ENCODE results near the gene PRDM9. TPM values are rescaled to one million over a fixed set of nuclear protein-coding genes. Genes with fewer than 3 reads are reported as not detected.
"Not testable (repeated sequence)": the region's sequence is repeated elsewhere in the genome, so short reads cannot be mapped to it uniquely, and the experiment has no call there.

Gene PRDM9
- not detected in 2 replicates for total RNA-seq (2014; rRNA removed; shearing (Covaris generic))
- not detected in 2 replicates for polyA plus RNA-seq (2014; cell fraction: nucleus; rRNA removed)

DNA sequence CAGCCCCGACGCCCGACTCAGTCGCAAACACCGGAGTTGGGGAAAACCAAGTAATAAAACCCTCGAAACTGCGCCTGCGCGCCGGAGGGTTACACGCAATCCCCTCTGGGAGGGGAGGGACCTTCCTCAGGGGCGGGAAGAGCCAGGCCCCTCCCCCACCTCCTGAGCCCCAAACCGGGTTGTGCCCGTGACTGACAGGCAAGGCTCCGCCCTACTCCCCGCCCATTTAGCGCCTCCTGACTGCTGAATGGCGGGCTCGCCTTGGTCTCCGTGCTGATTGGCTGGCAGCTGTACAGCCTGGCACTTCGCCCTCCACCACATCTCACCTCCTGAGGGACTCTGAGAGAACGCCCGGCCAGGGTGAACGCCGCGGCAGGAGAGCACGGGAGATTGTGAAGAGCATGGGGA, at the start of gene PRDM9:
PRDM9 (plus strand) TSS at position 332 of the 408 bp plus-strand sequence. CDS start 1,425 bp downstream, outside the sequence.
- no peak for DNase-seq (ENCODE audit: extremely low read depth, low read depth)

DNA sequence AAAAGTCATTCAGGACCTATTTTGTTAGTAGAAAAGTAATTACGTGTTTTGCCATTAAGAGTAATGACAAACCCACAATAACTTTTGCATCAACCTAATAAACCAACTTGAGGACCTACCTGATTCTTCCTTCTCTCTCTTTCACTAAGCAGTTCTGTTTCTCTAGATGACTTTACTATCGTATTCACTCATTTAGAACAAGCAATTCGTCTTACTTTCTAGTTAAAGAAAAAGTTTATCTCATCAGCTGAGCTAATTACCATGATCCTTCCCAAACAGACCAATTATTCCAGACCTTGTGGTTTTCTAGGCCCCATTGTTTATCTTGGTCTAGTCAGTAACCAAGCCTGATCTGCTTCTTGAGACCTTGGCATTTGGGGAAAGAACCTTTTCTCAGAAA, 49.6 kb upstream of the PRDM9 start:
- no peak for DNase-seq (ENCODE audit: extremely low read depth, low read depth)

DNA sequence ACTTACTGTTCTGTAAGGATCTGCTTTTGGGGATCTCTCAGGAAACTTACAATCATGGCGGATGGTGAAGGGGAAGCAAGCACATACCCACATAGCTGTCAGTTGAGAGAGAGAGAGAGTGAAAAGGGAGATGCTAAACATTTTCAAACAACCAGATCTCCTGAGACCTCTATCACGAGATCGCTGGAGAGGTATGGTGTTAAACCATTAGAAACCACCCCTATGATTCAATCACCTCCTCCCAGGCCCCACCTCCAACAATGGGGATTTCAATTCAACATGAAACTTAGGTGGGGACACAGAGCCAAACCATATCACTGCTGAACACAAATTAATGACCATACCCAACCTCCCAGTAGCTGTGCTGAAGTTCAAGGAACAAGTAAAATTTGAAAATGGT, 48.2 kb upstream of the PRDM9 start:
- DNase-seq (ENCODE audit: extremely low read depth, low read depth) = no peak

DNA sequence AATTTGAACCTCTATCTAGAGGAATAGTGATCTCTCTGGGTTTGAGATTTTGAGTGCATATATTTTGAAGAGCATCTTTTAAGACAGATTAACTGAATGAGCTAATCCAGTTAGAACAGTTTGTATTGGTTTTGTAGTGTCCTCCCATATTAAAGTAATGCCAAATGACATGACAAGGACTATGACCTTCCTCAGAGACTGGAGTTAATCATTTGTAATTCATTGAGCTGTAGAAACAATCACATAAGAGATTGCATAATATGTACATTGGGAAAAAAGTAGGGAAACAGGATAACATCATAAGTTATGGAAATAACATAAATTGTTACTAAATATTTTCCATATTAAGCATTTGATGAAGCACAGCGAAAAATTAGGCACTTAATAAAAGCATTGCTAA, 45.8 kb upstream of the PRDM9 start:
- no peak for DNase-seq (ENCODE audit: extremely low read depth, low read depth)

DNA sequence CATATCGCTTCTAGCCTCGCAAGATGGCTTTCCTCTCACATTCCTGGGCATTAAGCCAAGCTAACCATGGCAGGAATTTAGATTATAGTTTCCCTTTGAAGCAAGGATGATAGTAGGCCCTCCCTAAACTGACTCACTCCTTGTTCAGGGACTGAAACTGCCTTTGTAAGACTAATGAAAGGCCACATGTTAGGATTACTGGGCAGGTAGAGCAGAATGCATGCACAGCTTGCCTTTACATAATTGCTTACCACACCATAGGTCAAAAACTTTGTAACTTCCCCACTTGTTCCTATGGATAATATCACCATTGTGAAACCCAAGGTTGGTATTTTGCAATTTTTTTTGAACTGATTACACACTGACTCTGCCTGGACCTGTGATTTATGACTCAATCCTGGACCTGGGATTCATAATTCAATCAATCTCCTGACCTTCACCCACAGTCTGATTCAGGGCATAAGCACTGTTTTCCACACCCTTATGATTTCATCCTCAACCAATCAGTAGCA, 41.0 kb upstream of the PRDM9 start:
- no peak for DNase-seq (ENCODE audit: extremely low read depth, low read depth)

DNA sequence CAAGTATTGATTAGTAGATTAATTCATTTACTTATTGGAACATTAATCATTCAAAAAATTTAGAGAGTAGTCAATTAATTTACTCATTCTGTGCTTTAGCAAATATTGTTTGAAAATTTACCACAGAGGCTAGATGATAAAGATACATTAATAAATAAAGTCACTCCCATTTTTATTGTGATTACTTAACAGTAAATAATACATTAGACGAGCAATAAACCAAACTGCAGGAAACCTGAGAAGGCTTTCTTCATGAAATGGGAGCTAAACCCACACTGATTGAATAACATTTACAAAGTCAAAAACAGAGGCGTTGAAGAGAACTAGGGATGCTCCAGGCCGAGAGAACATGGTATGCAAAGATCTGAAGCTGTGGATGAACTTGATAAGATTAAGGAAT, 38.8 kb upstream of the PRDM9 start:
- DNase-seq (ENCODE audit: extremely low read depth, low read depth) = no peak

DNA sequence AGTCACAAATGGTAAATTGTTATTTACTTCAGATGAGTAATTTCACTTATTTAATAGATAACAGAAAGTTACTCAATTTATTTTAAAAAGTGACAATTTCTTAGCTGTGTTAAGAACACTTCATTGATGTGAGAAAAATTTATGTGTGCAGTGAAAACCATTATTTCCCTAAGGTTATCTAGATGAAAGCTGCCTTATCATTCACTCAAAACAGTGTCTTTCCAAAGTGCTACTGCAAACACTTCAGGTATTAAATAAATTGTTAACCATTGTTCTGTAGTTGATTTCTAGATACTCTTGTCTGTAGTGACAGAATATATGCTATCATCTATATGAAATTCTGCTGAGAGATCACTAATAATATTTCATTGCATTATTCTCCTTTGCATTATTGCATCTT, 33.5 kb upstream of the PRDM9 start:
- no peak for DNase-seq (ENCODE audit: extremely low read depth, low read depth)

DNA sequence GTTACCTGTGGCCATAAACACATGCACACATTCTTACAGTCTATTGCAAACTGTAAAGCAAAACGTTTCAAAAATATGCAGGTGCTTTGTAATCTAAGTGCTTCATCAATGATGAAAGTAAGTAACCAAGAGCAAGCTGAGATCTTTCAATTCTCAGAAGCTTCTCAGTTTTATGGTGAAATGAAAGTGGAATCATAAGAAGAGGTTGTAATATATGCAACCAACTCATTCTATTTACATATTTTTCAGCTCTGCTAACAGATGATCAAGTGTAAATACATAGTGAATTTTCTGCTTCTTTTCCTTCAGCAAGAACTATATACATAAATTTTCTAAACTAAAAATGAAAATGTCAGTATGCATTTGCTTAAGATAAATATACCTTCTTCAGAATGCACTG, 33.1 kb upstream of the PRDM9 start:
- DNase-seq (ENCODE audit: extremely low read depth, low read depth) = no peak

DNA sequence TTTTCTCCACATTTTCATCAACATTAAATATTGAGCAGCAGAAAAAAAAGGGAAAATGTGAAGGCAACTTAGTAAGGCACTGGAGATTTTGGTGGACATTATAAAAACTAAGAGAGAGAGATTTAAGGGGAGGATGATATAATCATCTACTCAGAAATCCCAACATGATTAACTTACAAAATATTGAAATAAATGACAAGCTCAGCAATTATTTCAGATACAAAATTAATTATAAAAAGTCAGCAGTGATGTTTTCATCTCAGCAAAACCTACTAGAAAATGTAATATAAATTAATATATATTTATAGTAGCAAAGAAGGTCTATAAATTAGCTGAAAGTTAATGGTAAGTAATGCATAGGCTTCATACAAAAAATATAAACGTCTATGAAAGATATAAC, 30.8 kb upstream of the PRDM9 start:
- DNase-seq (ENCODE audit: extremely low read depth, low read depth) = no peak

DNA sequence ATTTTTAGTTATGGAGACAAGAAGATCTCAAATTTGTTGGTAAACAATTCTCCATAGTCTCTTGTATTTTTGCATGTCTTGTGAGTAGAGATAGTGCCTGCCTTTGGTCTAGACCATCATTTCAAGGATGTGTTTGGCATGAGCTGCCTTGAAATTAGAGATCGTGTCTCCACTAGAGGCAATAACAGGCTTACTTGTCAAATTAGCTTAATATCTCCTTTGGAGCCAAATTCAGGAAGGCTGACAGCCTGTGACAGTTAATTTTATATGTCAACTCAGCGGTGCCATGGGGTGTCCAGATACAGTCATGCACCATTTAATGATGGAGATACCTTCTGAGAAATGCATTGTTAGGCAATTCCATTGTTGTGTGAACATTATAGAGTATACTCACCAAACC, 24.8 kb upstream of the PRDM9 start:
- no peak for DNase-seq (ENCODE audit: extremely low read depth, low read depth)

DNA sequence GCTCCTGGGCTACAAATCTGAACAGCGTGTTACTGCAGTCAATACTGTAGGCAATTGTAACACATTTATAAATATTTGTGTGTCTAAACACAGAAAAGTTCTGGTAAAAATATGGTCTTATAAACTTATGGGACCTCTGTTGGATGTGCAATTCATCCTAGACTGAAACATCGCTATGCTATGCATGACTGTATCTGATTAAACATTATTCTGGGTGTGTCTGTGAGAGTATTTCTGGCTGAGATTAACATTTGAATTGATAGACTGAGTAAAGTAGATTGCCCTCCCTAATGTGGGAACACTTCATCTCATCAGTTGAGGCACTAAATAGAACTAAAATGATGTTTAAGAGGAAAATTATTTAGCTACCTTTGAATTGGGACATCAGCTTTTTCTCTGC, 24.3 kb upstream of the PRDM9 start:
- DNase-seq (ENCODE audit: extremely low read depth, low read depth) = no peak

DNA sequence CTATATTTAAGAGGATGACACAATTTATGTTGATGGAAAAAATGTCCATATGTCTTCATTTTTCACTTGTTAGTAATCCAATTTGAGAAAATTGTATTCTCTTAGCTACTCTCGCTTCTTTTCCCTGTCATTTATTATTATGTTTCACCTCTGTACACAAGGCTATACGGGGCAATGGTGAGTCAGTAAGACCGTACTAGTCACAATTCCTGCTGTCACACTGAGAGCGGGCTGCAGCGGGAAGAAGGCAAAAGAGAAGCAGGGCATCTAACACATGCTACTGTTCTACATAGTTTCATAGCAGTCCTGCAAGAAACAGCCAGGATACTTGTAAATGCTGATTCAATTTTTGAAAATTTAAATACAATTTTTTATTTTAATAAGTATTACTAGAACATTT, 23.3 kb upstream of the PRDM9 start:
- DNase-seq (ENCODE audit: extremely low read depth, low read depth) = no peak

DNA sequence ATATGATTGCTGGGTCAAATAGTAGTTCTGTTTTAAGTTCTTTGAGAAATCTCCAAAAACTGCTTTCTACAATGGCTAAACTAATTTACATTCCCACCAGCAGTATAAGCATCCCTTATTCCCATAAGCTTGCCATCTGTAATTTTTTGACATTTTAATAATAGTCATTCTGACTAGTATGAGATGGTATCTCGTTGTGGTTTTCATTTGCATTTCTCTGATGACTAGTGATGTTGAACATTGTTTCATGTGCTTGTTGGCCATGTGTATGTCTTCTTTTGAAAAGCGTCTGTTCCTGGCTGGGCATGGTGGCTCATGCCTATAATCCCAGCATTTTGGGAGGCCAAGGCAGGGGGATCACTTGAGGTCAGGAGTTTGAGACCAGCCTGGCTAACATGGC, 21.2 kb upstream of the PRDM9 start:
- DNase-seq (ENCODE audit: extremely low read depth, low read depth) = not testable (repeated sequence)

DNA sequence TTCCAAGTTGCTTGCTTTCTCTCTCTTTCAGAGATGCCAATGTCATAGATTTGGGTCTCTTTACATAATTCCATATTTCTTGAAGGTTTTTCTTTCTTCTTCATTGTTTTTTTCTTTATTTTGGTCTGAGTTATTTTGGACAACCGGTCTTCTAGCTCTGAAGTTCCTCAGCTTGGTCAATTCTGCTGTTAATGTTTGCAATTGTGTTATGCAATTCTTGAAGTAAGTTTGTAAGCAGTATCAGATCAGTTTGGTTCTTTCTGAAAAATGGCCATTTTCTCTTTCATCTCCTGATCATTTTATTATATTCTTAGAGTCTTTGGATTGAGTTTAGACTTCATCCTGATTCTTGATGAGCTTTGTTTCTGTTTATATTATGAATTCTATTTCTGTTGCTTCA, 16.4 kb upstream of the PRDM9 start:
- no peak for DNase-seq (ENCODE audit: extremely low read depth, low read depth)

DNA sequence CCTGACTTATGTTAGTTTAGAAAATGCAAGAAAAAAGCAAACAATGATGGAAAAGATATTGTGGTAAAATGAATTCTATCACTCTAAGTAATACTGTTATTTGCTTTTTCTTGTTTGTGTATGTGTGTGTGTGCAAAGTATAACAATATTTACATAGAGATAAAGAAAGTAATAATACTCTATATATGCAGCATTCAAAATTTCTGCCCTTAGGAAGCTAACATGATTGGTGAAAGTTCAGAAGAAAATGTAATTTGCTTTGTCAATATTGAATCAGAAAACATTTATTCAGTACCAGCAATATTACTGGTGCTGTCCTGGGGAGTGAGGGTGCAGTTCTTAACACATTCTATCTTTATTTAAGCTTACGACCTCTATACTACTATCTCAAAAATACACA, 12.9 kb upstream of the PRDM9 start:
- DNase-seq (ENCODE audit: extremely low read depth, low read depth) = no peak

DNA sequence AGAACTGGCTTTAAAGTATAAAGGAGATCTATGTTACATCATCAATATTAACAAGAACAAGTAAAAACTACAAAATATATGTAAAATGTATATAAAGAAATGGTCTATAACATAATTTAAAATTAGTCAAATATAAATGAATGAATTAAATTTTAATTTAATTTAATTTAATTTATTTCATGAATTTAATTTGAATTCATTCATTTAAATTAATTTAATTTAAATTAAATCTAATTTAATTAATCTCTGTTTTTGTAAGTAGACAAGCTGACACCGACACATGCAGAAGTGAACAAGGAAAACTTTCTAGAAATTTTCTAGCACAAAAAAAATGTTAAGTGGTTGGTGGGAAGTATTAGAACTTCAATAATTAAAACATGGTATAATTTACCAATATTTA, 10.8 kb upstream of the PRDM9 start:
- DNase-seq (ENCODE audit: extremely low read depth, low read depth) = no peak

DNA sequence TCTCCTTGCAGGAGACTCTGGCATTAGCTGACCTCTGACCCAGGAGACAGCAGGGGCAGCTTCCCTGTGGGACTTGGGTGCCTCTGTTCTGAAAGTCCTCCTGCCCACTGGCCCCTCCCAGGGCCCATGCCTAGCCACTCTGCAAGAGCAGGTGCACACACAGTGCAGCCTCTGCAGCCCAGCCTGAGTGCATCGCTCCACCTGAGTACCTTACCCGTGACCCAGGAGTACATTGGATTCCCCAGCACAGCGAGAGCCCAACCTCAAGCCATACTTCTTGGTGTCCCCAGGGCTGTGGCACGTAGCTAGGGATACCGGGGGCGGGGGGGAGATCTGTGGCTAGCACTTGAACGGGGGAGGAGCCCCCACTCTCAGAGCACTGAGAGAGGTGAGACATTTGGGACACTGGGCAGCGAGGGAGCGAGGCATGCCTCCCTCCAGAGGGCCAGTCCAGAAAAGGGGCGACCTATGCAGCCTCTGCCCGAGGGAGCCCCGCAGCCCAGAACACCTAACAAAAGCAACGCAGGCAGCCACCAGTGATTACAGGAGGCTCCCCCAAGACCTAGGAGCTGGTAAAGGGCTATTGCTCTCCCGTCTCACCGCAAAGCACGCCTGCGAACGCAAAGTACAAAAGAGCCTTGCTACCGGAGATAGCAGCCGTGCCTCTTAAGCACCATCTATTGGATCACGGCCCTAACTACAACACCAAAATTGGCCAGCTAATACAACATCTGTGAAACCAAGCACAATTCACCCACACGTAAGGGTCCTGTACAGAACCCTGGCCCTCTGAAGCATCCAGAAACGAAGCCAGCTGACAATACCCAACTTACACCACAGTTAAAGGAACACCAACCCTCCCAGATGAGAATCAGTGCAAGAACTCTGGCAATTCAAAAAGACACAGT, 826 bp upstream of the PRDM9 start:
- DNase-seq (ENCODE audit: extremely low read depth, low read depth) = no peak

DNA sequence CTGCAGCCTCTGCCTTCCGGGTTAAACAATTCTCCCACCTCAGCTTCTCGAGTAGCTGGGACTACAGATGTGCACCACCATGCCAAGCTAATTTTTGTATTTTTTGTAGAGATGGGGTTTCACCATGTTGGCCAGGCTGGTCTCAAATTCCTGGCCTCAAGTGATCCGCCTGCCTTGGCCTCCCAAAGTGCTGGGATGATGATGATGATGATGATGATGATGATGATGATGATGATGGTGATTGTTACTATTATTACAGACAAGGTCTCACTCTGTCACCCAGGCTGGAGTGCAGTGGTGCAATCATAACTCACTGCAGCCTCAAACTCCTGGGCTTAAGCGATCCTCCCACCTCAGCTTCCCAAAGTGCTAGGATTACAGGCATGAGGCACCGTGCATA, 3.0 kb downstream of the PRDM9 start:
- not testable (repeated sequence) for DNase-seq (ENCODE audit: extremely low read depth, low read depth)

DNA sequence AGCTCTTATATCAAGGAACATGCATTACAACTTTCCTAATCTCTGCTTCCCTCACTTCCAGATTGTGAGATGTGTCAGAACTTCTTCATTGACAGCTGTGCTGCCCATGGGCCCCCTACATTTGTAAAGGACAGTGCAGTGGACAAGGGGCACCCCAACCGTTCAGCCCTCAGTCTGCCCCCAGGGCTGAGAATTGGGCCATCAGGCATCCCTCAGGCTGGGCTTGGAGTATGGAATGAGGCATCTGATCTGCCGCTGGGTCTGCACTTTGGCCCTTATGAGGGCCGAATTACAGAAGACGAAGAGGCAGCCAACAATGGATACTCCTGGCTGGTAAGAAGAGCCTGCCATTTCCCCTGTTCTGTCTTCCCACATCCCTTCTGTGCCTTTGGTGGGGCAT, 15.1 kb downstream of the PRDM9 start:
- no peak for DNase-seq (ENCODE audit: extremely low read depth, low read depth)

DNA sequence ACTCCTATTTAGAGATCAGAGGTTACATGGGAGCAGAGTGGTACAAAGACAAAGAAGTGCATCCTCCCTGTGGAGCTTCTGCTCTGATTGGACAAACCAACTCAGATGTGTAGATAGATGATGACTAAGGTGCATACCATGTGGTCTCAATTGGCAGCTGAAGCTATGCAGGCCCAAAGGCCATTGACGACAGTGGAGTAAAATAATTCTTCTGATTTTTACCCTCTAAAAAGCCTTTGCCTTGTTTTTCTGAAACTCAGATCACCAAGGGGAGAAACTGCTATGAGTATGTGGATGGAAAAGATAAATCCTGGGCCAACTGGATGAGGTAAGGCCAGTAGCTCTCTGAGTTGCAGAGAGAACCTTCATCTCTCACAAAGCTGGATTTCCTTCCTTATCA, 15.6 kb downstream of the PRDM9 start:
- no peak for DNase-seq (ENCODE audit: extremely low read depth, low read depth)

DNA sequence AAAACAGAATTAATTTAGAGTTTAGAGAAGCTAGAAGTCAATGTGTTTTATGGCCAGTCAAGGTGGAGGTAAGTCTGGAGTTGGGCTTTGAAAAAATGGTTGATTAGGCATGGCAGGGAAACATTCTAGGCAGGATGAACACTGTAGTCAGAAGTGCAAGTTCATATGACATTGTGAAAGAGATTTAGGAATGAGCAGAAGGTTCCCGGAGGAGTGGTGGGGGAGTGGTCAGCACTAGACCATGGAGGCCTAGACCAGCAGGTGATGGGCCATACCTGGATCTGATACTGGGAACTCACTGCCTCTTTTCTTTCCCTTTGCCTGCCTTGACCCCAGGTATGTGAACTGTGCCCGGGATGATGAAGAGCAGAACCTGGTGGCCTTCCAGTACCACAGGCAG, 16.6 kb downstream of the PRDM9 start:
- DNase-seq (ENCODE audit: extremely low read depth, low read depth) = no peak

DNA sequence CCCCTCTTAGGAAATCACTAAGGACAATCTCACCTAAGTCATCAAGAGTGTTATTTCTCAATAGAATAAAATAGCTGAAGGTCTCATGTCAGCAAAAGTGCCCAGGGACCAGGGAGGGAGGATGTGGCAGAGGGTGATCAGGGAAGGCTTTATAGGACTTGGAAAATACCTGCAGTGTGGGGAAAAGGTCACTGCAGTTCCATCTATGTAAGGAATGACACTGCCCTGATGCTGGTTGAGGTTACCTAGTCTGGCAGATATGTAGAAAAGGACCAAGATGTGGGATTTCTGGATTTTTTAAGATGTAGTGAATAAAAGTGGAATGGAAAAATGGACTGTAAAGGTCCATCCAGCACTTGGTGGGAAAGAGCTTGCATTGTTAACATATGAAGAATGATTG, 18.3 kb downstream of the PRDM9 start:
- no peak for DNase-seq (ENCODE audit: extremely low read depth, low read depth)

Measured in NCI-H460 (cell line).